ENCODE data around the gene PPP1R1B.

PPP1R1B gene

DNA sequence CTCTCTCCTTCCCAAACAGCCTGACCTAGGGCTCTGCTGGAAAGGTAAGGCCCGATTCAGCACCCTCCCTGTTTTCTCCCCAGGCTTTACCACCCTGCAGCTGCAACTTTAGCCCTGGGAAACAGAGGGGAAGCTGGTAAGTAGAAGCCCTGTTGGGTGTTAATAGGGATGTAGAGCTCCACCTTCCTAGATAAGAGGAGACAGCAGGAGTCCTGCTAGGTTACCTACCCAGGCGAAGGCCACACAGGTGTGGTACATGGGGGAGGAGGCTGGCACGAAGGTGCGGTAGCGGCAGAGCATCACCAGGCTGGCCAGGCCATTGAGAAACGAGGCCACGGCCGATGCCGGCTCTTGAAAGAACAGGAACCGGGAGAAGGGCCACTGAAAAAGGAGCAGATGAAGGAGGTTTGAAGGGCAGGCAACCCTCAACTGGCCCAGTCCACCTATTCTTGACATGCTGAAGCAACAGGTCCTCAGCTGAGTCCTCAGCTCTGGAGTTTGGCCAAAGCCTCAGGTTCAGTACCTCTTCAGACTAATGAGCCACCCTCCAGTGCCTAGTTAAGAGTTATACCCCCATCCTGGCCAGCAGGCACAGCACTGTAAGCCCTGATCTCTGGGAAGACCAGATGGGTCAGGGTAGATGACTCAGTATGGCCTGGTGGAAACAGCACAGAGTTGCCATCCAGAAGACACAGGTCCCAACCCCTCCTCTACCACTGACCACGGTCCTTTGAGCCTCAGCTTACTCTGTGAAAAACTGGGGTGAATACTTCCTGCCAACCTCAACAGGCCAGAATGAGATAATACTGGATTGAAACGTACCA is 57.8 kb downstream of the PPP1R1B start:
- DNase-seq (ENCODE audit: low read depth): no peak

Data from stimulated activated CD8-positive, alpha-beta memory T cell treated with anti-CD3 and anti-CD28 coated beads, Interleukin-12 subunit alpha, Interleukin-12 subunit beta, amount 100 ng/mL, for 1 hour (primary cell).